OCI-LY7 (cell line): Measurements from ENCODE around the gene IL32. TPM values are rescaled to one million over a fixed set of nuclear protein-coding genes. Genes with fewer than 3 reads are reported as not detected.

Experiments
- BruUV-seq: library from RNA; stranded (reverse); fragments of 400-500 nt; replicated peaks from 2 replicates; lab custom pipeline; 2021; lab: Mats Ljungman, UMichigan
- CTCF ChIA-PET: fragments of 300-600 bp; sonication (Branson Sonifier 250); formaldehyde crosslinking; loops from one replicate; lab custom pipeline; 2022; ENCODE audit warnings: antibody characterized with exemption; ENCODE audit not compliant: unreplicated experiment; lab: Charles Lee
- POLR2A ChIA-PET: fragments of 300-600 bp; sonication (Branson Sonifier 250); formaldehyde crosslinking; loops from one replicate; lab custom pipeline; 2022; ENCODE audit warnings: antibody characterized with exemption; lab: Charles Lee
- DNase-seq: peaks from one replicate; pipeline ENCODE4 v3.0.0-alpha.2; 2015; ENCODE audit warnings: low spot score
- H2AFZ ChIP-seq: fragments of 200-600 bp; sonication (generic), shearing (Covaris generic); 2 replicates; pipeline ENCODE4 v1.6.1; 2014; ENCODE audit warnings: mild to moderate bottlenecking, antibody characterized with exemption, low read length, moderate library complexity
- H3K27ac ChIP-seq: fragments of 200-600 bp; sonication (generic); 2 replicates; pipeline ENCODE4 v1.5.1; 2014; ENCODE audit warnings: mixed run types, low read depth, mild to moderate bottlenecking, moderate library complexity, low read length, inconsistent platforms; ENCODE audit not compliant: poor library complexity, severe bottlenecking
- H3K36me3 ChIP-seq: fragments of 200-600 bp; sonication (generic); 2 replicates; pipeline ENCODE4 v1.6.1; 2014; ENCODE audit warnings: mild to moderate bottlenecking, antibody characterized with exemption, low read length, moderate library complexity, mixed read lengths; ENCODE audit not compliant: insufficient read depth
- H3K4me1 ChIP-seq: fragments of 200-600 bp; sonication (generic); 2 replicates; pipeline ENCODE4 v1.5.1; 2014; ENCODE audit warnings: mild to moderate bottlenecking, low read length; ENCODE audit not compliant: insufficient read depth, poor library complexity, severe bottlenecking
- H3K4me2 ChIP-seq: fragments of 200-600 bp; sonication (generic); 2 replicates; pipeline ENCODE4 v1.6.1; 2014; ENCODE audit warnings: mild to moderate bottlenecking, low read length
- H3K4me3 ChIP-seq: fragments of 200-600 bp; sonication (generic); 2 replicates; pipeline ENCODE4 v1.5.1; 2014; ENCODE audit warnings: mild to moderate bottlenecking, low read depth, low read length; ENCODE audit not compliant: poor library complexity, severe bottlenecking
- H3K79me2 ChIP-seq: fragments of 200-600 bp; sonication (generic); 2 replicates; pipeline ENCODE4 v1.6.1; 2016; ENCODE audit warnings: low read depth, mild to moderate bottlenecking, low read length, moderate library complexity, mixed read lengths; ENCODE audit not compliant: insufficient read depth
- H3K9me2 ChIP-seq: fragments of 200-600 bp; sonication (generic); 2 replicates; pipeline ENCODE4 v1.6.1; 2016; ENCODE audit warnings: mild to moderate bottlenecking, low read length, mixed read lengths; ENCODE audit not compliant: insufficient read depth
- H3K9me3 ChIP-seq: fragments of 200-600 bp; sonication (generic); 2 replicates; pipeline ENCODE4 v1.6.1; 2014; ENCODE audit warnings: mild to moderate bottlenecking, mixed run types, low read length, mixed read lengths
- H4K20me1 ChIP-seq: fragments of 200-600 bp; sonication (generic); 2 replicates; pipeline ENCODE4 v1.6.1; 2014; ENCODE audit warnings: mild to moderate bottlenecking, antibody characterized with exemption, low read length, moderate library complexity, mixed read lengths; ENCODE audit not compliant: insufficient read depth
- CTCF ChIP-seq: fragments of 200-600 bp; sonication (generic); conservative IDR thresholded peaks from 2 replicates; pipeline ENCODE4 v1.5.1; 2014; ENCODE audit warnings: mild to moderate bottlenecking, antibody characterized with exemption, low read length, moderate library complexity, mixed read lengths
- EZH2phosphoT487 ChIP-seq: fragments of 200-600 bp; sonication (generic); IDR thresholded peaks from 2 replicates; pipeline ENCODE4 v1.6.1; 2018; ENCODE audit warnings: low read depth, borderline replicate concordance, mild to moderate bottlenecking, mixed run types, antibody characterized with exemption, low read length, moderate library complexity, mixed read lengths
- intact Hi-C: fragments of 100-400 bp; cut with micrococcal nuclease; formaldehyde crosslinking; loops from one replicate; pipeline ENCODE4 v1.10.0; 2022; ENCODE audit not compliant: unreplicated experiment
- total RNA-seq, 2 experiments: library from RNA; depleted of rRNA in 1 of 2; stranded (reverse); fragments of >200 nt in 1 of 2; shearing (Covaris generic) in 1 of 2; gene quantifications; 2 replicates each; pipeline ENCODE4 v1.2.3, GENCODE V29; 2014 to 2022

IL32 gene
- total RNA-seq, 2 experiments from 2014 or later = not detected

DNA sequence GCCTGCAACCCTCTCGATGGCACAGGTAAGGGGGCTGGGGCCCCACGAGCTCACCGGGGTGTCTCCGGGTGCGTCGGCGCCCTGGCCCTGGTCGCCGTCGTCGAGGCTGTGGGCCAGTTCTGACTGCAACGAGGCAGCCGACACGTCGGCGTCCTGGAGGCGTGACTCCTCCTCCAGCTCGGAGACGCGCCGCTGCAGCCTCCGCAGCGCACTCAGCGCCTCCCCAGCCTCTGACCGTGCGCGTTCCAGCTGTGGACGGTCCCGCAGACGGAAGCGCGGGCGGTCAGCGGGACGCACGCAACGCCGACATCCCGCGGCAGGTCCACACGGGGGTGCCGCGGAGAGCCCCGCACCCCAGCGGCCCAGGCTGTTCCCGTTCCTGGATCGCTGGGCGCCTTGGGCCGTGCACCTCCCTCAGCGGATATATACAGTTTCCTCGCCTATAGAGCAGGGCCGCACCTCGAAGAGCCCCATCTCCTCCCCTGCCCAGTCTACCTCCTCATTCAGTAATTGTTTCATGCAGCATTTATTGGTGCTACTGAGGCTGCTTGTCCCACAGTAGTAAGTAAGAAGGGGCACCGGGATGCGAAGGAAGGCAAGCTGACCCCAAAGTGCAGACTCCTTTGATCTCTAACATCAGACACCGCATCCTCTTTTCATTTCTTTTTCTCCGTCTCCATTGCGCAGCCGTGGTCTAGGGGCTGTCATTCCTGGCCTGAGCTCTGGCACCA, 35.8 kb upstream of the IL32 start:
- no peaks in the 10 kb centered on the region for H3K9me2 ChIP-seq
- H3K4me1 ChIP-seq = peaks cover 10% of the 10 kb centered on the region
- ChIA-PET CTCF (interaction anchor here (0.6 kb wide), 2 partner anchors 78 to 1066 kb away, joined by 3 read pairs; no protein-coding TSS in a partner anchor), POLR2A (interaction anchor here (1.2 kb wide), 1 partner anchor 25 kb away, joined by 4 read pairs; no protein-coding TSS in a partner anchor)
- no peak for DNase-seq
- BruUV-seq = no TSS peak
- H2AFZ ChIP-seq = no peak overlapping the region
- H3K4me3 ChIP-seq = no peak overlapping the region
- TF ChIP-seq CTCF (no peak), EZH2phosphoT487 (no peak)
- H3K9me3 ChIP-seq = no peaks in the 10 kb centered on the region
- H3K27ac ChIP-seq = no peak overlapping the region
- no peaks in the 10 kb centered on the region; the same call in 1 of the 2 replicates for H4K20me1 ChIP-seq
- H3K4me2 ChIP-seq = no peak overlapping the region
- H3K79me2 ChIP-seq = no peaks in the 10 kb centered on the region
- intact Hi-C loops = no loop called here
- peaks cover 16% of the 10 kb centered on the region for H3K36me3 ChIP-seq

GRCh38 chr16:3030222-3031212, 34.9 kb upstream of the IL32 start:
- no peak for DNase-seq
- H3K4me1 ChIP-seq = peaks cover 10% of the 10 kb centered on the region
- peaks cover 16% of the 10 kb centered on the region for H3K36me3 ChIP-seq
- H2AFZ ChIP-seq = no peak overlapping the region
- no peaks in the 10 kb centered on the region for H3K9me2 ChIP-seq
- ChIA-PET POLR2A (interaction anchor here (1.6 kb wide), 1 partner anchor 15 kb away, joined by 5 read pairs; no protein-coding TSS in a partner anchor), CTCF (interaction anchor here (1.1 kb wide), 1 partner anchor 23 kb away, joined by 3 read pairs; no protein-coding TSS in a partner anchor)
- no peaks in the 10 kb centered on the region for H3K79me2 ChIP-seq
- no TSS peak for BruUV-seq
- no peak for TF ChIP-seq CTCF
- no peak for TF ChIP-seq EZH2phosphoT487
- no peak overlapping the region for H3K4me2 ChIP-seq
- no peak overlapping the region for H3K27ac ChIP-seq
- no peaks in the 10 kb centered on the region for H3K9me3 ChIP-seq
- intact Hi-C loops = no loop called here
- H4K20me1 ChIP-seq = no peaks in the 10 kb centered on the region; the same call in 1 of the 2 replicates
- H3K4me3 ChIP-seq = no peak overlapping the region
